ENCODE measurements around the gene C3orf49.

The C3orf49 gene

DNA sequence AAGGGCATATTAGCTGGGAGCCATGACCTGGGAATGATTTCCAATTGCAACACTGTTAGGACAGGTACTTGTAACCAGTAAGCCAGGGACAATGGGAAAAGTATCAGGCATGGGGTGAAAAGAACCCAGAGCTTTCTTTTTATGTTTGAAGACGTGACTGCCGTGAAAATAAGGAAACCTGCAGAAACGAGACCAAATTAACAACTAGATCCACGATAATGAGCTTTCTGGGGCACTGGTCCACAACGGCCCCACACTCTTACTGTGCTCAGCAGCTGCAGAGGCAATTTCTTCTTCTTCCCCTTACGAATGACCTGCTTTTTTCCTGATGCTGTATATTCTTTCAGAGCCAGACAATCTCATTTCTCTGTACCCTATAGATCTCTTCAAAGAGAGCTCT lies 11.4 kb downstream of the C3orf49 start:
- no peak overlapping the region for H3K4me3 ChIP-seq (ENCODE audit: low read depth, low read length)
- TF ChIP-seq POLR2A (IDR thresholded peaks at IDR 0.05; ENCODE audit: extremely low read depth, insufficient read length) (no peak), MYC (IDR thresholded peaks at IDR 0.05; ENCODE audit: low read depth, low read length) (no peak)
- TF ChIP-seq, protein P1, sequence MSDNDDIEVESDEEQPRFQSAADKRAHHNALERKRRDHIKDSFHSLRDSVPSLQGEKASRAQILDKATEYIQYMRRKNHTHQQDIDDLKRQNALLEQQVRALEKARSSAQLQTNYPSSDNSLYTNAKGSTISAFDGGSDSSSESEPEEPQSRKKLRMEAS (IDR thresholded peaks at IDR 0.05; ENCODE audit: low read depth, low read length) = no peak
- TF ChIP-seq, protein P2, sequence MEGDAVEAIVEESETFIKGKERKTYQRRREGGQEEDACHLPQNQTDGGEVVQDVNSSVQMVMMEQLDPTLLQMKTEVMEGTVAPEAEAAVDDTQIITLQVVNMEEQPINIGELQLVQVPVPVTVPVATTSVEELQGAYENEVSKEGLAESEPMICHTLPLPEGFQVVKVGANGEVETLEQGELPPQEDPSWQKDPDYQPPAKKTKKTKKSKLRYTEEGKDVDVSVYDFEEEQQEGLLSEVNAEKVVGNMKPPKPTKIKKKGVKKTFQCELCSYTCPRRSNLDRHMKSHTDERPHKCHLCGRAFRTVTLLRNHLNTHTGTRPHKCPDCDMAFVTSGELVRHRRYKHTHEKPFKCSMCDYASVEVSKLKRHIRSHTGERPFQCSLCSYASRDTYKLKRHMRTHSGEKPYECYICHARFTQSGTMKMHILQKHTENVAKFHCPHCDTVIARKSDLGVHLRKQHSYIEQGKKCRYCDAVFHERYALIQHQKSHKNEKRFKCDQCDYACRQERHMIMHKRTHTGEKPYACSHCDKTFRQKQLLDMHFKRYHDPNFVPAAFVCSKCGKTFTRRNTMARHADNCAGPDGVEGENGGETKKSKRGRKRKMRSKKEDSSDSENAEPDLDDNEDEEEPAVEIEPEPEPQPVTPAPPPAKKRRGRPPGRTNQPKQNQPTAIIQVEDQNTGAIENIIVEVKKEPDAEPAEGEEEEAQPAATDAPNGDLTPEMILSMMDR (IDR thresholded peaks at IDR 0.05; ENCODE audit: low read depth, low read length) = no peak
- no peak for DNase-seq (ENCODE audit: low read depth)

DNA sequence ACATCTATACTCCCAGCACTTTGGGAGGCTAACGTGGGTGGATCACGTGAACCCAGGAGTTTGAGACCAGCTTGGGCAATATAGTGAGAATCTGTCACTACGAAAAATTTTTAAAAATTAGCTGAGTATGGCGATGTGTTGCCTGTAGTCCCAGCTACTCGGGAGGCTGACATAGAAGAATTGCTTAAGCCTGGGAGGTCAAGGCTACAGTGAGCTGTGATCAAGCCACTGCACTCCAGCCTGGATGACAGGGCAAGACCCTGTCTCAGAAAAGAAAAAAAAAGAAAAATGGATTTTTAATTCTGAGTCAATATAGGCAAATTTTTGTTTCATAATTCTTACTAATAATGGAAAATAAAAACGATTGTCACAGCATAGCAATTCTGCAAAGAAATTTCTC lies 13.3 kb downstream of the C3orf49 start:
- no peak for DNase-seq (ENCODE audit: low read depth)
- TF ChIP-seq POLR2A (IDR thresholded peaks at IDR 0.05; ENCODE audit: extremely low read depth, insufficient read length) (no peak), MYC (IDR thresholded peaks at IDR 0.05; ENCODE audit: low read depth, low read length) (no peak)
- TF ChIP-seq, protein P2 (IDR thresholded peaks at IDR 0.05; ENCODE audit: low read depth, low read length) = no peak
- TF ChIP-seq, protein P1 (IDR thresholded peaks at IDR 0.05; ENCODE audit: low read depth, low read length) = no peak

DNA sequence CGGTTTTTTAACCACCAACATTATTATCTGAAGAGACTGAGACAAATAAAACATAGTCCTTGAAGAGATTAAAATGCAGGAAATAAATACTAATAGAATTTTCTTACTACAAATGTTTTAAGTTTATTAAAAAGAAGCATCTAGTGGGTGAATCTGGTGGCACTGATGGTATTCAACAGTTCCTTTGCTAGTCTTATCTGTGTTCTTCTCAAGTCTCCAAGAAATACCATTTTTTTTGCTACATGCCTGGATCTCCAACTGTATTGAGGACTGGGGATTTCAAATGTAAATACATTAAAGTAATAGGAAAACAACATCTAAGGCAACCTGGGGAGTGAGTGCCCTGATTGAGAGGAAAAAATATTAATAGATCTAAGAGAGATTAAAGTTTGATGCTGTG lies 22.6 kb downstream of the C3orf49 start:
- H3K4me3 ChIP-seq (ENCODE audit: low read depth, low read length) = no peak overlapping the region
- no peak for DNase-seq (ENCODE audit: low read depth)
- TF ChIP-seq, protein P1 (IDR thresholded peaks at IDR 0.05; ENCODE audit: low read depth, low read length) = no peak
- TF ChIP-seq POLR2A (IDR thresholded peaks at IDR 0.05; ENCODE audit: extremely low read depth, insufficient read length) (no peak), MYC (IDR thresholded peaks at IDR 0.05; ENCODE audit: low read depth, low read length) (no peak)
- TF ChIP-seq, protein P2 (IDR thresholded peaks at IDR 0.05; ENCODE audit: low read depth, low read length) = no peak

More for the DNA sequence above, 13.3 kb downstream of the C3orf49 start:
- H3K4me3 ChIP-seq (ENCODE audit: low read depth, low read length) = no peak overlapping the region

DNA sequence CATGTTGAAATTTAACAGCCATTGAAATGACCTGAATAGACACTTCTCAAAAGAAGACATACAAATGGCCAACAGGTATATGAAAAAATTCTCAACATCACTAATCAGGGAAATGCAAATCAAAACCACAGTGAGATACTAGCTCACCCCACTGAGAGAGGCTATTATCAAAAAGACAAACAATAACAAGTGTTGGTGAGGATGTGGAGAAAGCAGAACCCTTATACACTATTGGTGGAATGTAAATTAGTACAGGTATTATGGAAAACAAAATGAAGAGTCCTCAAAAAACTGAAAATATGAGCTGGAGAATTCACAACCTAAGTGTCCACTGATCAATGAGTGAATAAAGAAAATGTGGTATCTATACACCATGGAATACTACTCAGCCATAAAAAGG lies 23.0 kb downstream of the C3orf49 start:
- DNase-seq (ENCODE audit: low read depth) = no peak
- TF ChIP-seq, protein P1 (IDR thresholded peaks at IDR 0.05; ENCODE audit: low read depth, low read length) = no peak
- TF ChIP-seq, protein P2 (IDR thresholded peaks at IDR 0.05; ENCODE audit: low read depth, low read length) = no peak
- TF ChIP-seq MYC (IDR thresholded peaks at IDR 0.05; ENCODE audit: low read depth, low read length) (no peak), POLR2A (IDR thresholded peaks at IDR 0.05; ENCODE audit: extremely low read depth, insufficient read length) (no peak)
- no peak overlapping the region for H3K4me3 ChIP-seq (ENCODE audit: low read depth, low read length)

DNA sequence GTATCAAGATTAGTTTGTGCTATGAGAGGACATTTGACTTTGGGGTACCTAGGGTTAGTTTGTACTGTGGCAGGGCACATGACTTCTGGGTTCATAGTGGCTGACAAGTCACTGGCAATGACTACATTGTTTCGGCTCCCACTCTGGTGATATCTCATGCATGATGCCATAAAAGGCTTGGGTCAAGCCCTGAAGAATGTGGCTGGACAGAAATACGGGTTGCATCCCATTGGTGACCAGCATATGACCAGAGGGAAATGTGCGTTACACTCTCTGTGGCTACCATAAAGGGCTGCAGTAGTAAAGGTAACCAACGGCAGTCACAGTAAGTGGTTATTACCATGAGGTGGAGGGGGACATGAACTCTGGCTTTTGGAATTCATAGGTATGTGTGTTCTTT lies 26.1 kb downstream of the C3orf49 start:
- H3K4me3 ChIP-seq (ENCODE audit: low read depth, low read length) = no peak overlapping the region
- TF ChIP-seq MYC (IDR thresholded peaks at IDR 0.05; ENCODE audit: low read depth, low read length) (no peak), POLR2A (IDR thresholded peaks at IDR 0.05; ENCODE audit: extremely low read depth, insufficient read length) (no peak)
- TF ChIP-seq, protein P2 (IDR thresholded peaks at IDR 0.05; ENCODE audit: low read depth, low read length) = no peak
- TF ChIP-seq, protein P1 (IDR thresholded peaks at IDR 0.05; ENCODE audit: low read depth, low read length) = no peak
- no peak for DNase-seq (ENCODE audit: low read depth)

Data from NB4 (cell line).